Liver (tissue), 9 donors: ENCODE data around the gene POLR3G. TPM values are rescaled to one million over a fixed set of nuclear protein-coding genes. Genes with fewer than 3 reads are reported as not detected.

Experiments
- DNase-seq: peaks from one replicate; pipeline ENCODE4 v3.0.0-alpha.2; 2017; ENCODE audit warnings: low spot score
- H3K27ac ChIP-seq, 2 donors: one replicate each; pipeline ENCODE4 v1.7.0; 2013; ENCODE audit warnings: inconsistent platforms in 2 of 2, low read length in 2 of 2, control low read depth in 1 of 2, low read depth in 1 of 2, mild to moderate bottlenecking in 1 of 2
- H3K27me3 ChIP-seq, 4 donors: one replicate each; pipeline versions ENCODE4 v1.6.1 to v1.7.0; 2013; ENCODE audit warnings: low read length in 3 of 4, inconsistent platforms in 1 of 4, mild to moderate bottlenecking in 1 of 4, moderate library complexity in 1 of 4; ENCODE audit not compliant: control insufficient read depth in 4 of 4, insufficient read depth in 4 of 4
- H3K36me3 ChIP-seq, 4 donors: one replicate each; pipeline versions ENCODE4 v1.6.1 to v1.7.0; 2013; ENCODE audit warnings: low read length in 3 of 4, mild to moderate bottlenecking in 3 of 4, low read depth in 1 of 4, moderate library complexity in 1 of 4; ENCODE audit not compliant: control insufficient read depth in 4 of 4, insufficient read depth in 3 of 4
- H3K4me1 ChIP-seq, 4 donors: one replicate each; pipeline versions ENCODE4 v1.6.1 to v1.7.0; 2013; ENCODE audit warnings: low read length in 3 of 4, mild to moderate bottlenecking in 3 of 4, moderate library complexity in 1 of 4; ENCODE audit not compliant: control insufficient read depth in 4 of 4, insufficient read depth in 4 of 4
- H3K4me3 ChIP-seq, 3 donors: one replicate each; pipeline versions ENCODE4 v1.6.1 to v1.7.0; 2013; ENCODE audit warnings: low read length in 3 of 3, control low read depth in 1 of 3, low read depth in 1 of 3, mild to moderate bottlenecking in 1 of 3
- H3K9ac ChIP-seq, 2 donors: one replicate each; pipeline ENCODE4 v1.7.0; 2013; ENCODE audit warnings: low read length in 2 of 2, mild to moderate bottlenecking in 2 of 2, moderate library complexity in 2 of 2, control low read depth in 1 of 2, low read depth in 1 of 2
- H3K9me3 ChIP-seq, 4 donors: one replicate each; pipeline versions ENCODE4 v1.6.1 to v1.7.0; 2013; ENCODE audit warnings: low read length in 3 of 4; ENCODE audit not compliant: control insufficient read depth in 4 of 4
- EGR1 ChIP-seq, 2 donors: IDR thresholded peaks; 2 replicates each; pipeline ENCODE4 v1.6.1; 2016 to 2018; ENCODE audit warnings: antibody characterized with exemption in 2 of 2, low read depth in 2 of 2
- MAX ChIP-seq: IDR thresholded peaks from 2 replicates; pipeline ENCODE4 v1.6.1; 2016; ENCODE audit warnings: antibody characterized with exemption
- NR2F2 ChIP-seq: IDR thresholded peaks from 2 replicates; pipeline ENCODE4 v1.6.1; 2016; ENCODE audit warnings: antibody characterized with exemption
- TAF1 ChIP-seq: conservative IDR thresholded peaks from 2 replicates; pipeline ENCODE4 v1.6.1; 2016; ENCODE audit warnings: antibody characterized with exemption, mild to moderate bottlenecking
- ZBTB33 ChIP-seq: IDR thresholded peaks from 2 replicates; pipeline ENCODE4 v1.6.1; 2016; ENCODE audit warnings: antibody characterized with exemption
- WGBS: extraction: QIAGEN DNeasy Blood & Tissue Kit; methylation state at CpG from one replicate; pipeline ENCODE4 v1.1.7; 2013; 5-methylcytosine and 5-hydroxymethylcytosine counted together
- polyA plus RNA-seq, 2 donors: library from polyadenylated mRNA; stranded (reverse) in 1 of 2; unstranded in 1 of 2; fragments of 200-250 nt in 1 of 2; fragments of >200 nt in 1 of 2; fragmentation: Nextera tagmentation in 1 of 2; extraction: Ambion mirVana in 1 of 2; gene quantifications; one replicate each; pipeline versions ENCODE4 v1.2.1 to v1.2.3, GENCODE V29; 2013 to 2015
- total RNA-seq, 2 donors: library from RNA; depleted of rRNA; stranded (reverse); fragments of >200 nt; gene quantifications; one replicate each; pipeline ENCODE4 v1.2.3, GENCODE V29; 2014
- TF ChIP-seq, protein P1 (sequence below): IDR thresholded peaks from 2 replicates; pipeline ENCODE4 v1.6.1; 2016; ENCODE audit warnings: antibody characterized with exemption, mild to moderate bottlenecking
- donor health status: healthy.
- donor health status: healthy.
- donor health status: healthy.
- donor health status: healthy.
- donor health status: healthy.

Gene POLR3G
- total and polyA plus RNA-seq, 4 donors, result 0.75 to 2.8 (median 1.2) TPM

- Histone ChIP-seq H3K9me3 (no peaks in the 10 kb centered on the region), H3K27me3 (no peaks in the 10 kb centered on the region), H3K4me1 (peaks cover 0 to 31% (median 16%) of the 10 kb centered on the region in 4 donors), H3K4me3 (peak overlapping the region; percentile 59 to 98 (median 76)), H3K9ac (peak overlapping the region; percentile 63 to 72), H3K36me3 (no peaks in the 10 kb centered on the region), H3K27ac (peak overlapping the region; percentile 80 to 95)
- DNase-seq, result no peak
- 29% methylated on average over 9 of the region's 9 CpGs for WGBS
- TF ChIP-seq TAF1 (peak; percentile 16), NR2F2 (no peak)
Observed at GRCh38 chr5:90472783-90473395, 1.8 kb upstream of the POLR3G start.

DNA sequence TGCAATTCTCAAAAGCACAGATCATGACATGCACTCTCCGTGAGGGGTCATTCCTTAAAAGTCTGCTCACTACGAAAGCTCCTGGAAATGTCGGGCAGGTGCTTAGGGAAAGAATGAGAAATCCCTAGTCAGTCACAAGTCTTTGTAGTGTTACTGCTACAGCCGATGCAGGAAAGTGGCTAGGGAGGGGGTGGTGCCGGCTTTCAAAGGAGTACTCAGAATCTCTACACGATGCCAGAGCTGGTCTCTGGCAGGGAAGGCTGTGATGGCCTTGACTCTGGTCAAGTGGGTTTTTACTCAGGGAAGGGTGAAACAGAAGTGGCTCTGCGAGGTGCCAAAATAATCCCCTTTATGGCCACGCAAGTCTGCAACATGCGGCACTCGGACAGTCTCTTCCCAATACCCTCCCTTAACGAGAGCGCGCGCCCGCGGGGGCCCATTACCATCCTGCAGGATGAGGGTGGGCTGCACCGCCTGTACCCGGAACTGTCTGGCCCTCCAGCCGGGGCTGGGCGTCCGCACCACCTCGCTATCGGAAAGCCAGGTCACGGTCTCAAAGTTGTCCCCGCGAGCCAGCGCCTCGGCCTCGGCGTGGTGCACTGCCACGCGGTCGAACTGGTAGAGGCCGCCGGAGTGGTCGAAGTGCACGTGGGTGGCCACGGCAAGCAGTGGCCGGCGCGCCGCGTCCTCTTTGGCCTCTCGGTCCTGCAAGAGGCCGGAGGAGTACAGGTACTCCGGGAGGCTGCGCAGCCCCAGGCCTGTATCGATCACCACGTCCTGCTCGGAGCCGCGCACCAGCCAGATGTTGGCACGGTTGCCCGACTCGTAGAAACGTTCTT, 1.0 kb upstream of the POLR3G start:
- WGBS, result under 1% methylated on average over 56 of the region's 56 CpGs
- TF ChIP-seq, protein P1, sequence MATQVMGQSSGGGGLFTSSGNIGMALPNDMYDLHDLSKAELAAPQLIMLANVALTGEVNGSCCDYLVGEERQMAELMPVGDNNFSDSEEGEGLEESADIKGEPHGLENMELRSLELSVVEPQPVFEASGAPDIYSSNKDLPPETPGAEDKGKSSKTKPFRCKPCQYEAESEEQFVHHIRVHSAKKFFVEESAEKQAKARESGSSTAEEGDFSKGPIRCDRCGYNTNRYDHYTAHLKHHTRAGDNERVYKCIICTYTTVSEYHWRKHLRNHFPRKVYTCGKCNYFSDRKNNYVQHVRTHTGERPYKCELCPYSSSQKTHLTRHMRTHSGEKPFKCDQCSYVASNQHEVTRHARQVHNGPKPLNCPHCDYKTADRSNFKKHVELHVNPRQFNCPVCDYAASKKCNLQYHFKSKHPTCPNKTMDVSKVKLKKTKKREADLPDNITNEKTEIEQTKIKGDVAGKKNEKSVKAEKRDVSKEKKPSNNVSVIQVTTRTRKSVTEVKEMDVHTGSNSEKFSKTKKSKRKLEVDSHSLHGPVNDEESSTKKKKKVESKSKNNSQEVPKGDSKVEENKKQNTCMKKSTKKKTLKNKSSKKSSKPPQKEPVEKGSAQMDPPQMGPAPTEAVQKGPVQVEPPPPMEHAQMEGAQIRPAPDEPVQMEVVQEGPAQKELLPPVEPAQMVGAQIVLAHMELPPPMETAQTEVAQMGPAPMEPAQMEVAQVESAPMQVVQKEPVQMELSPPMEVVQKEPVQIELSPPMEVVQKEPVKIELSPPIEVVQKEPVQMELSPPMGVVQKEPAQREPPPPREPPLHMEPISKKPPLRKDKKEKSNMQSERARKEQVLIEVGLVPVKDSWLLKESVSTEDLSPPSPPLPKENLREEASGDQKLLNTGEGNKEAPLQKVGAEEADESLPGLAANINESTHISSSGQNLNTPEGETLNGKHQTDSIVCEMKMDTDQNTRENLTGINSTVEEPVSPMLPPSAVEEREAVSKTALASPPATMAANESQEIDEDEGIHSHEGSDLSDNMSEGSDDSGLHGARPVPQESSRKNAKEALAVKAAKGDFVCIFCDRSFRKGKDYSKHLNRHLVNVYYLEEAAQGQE, result no peak
- peak; percentile 76 for TF ChIP-seq MAX
- no peaks in the 10 kb centered on the region for H3K9me3 ChIP-seq
- H3K4me1 ChIP-seq, result peaks cover 0 to 31% (median 16%) of the 10 kb centered on the region in 4 donors
- no peaks in the 10 kb centered on the region for H3K27me3 ChIP-seq
- peak; percentile 74 for DNase-seq
- peak overlapping the region; percentile 59 to 98 (median 76) for H3K4me3 ChIP-seq
- no peaks in the 10 kb centered on the region for H3K36me3 ChIP-seq
- peak overlapping the region; percentile 80 to 95 for H3K27ac ChIP-seq
- peak overlapping the region; percentile 63 to 72 for H3K9ac ChIP-seq

GRCh38 chr5:90475436-90475980, 844 bp downstream of the POLR3G start:
- no peak for DNase-seq
- H3K9me3 ChIP-seq, result no peaks in the 10 kb centered on the region
- TF ChIP-seq ZBTB33 (no peak), EGR1 (IDR thresholded peaks at IDR 0.05; ENCODE audit: low read depth in 2 of 2) (no peak)
- H3K9ac ChIP-seq, result no peak overlapping the region
- no peak overlapping the region for H3K4me3 ChIP-seq
- no peaks in the 10 kb centered on the region for H3K36me3 ChIP-seq
- 81% methylated on average over 17 of the region's 17 CpGs for WGBS
- H3K4me1 ChIP-seq, result peaks cover 0 to 31% (median 16%) of the 10 kb centered on the region in 4 donors
- no peak overlapping the region for H3K27ac ChIP-seq
- no peaks in the 10 kb centered on the region for H3K27me3 ChIP-seq
